Thyroid gland (tissue), 4 donors: Measurements from ENCODE around the gene BCLAF1. TPM values are rescaled to one million over a fixed set of nuclear protein-coding genes. Genes with fewer than 3 reads are reported as not detected.

ENCODE experiments used
- DNase-seq, 2 donors: peaks; one replicate each; pipeline ENCODE4 v3.0.0-alpha.2; 2019
- H3K27ac ChIP-seq, 3 donors: fragments of 200-600 bp; sonication (generic); 1 replicate in 2 of 3; 2 replicates in 1 of 3; pipeline ENCODE4 v1.5.1; 2016 to 2019; ENCODE audit warnings: mild to moderate bottlenecking in 1 of 3, moderate library complexity in 1 of 3
- H3K27me3 ChIP-seq: fragments of 200-600 bp; sonication (generic); one replicate; pipeline ENCODE4 v1.5.1; 2019
- H3K36me3 ChIP-seq, 2 donors: fragments of 200-600 bp; sonication (generic); one replicate each; pipeline ENCODE4 v1.5.1; 2016 to 2019
- H3K4me1 ChIP-seq, 2 donors: fragments of 200-600 bp; sonication (generic); one replicate each; pipeline ENCODE4 v1.5.1; 2017 to 2019
- H3K4me3 ChIP-seq, 3 donors: fragments of 200-600 bp; sonication (generic); replicated peaks in 1 of 3; 1 replicate in 2 of 3; 2 replicates in 1 of 3; pipeline ENCODE4 v1.5.1; 2016; ENCODE audit warnings: mild to moderate bottlenecking in 1 of 3
- H3K9me3 ChIP-seq: fragments of 200-600 bp; sonication (generic); one replicate; pipeline ENCODE4 v1.5.1; 2017
- CTCF ChIP-seq, 6 experiments: fragments of 200-600 bp in 3 of 6; fragments of 450-650 bp in 3 of 6; sonication (generic) in 3 of 6; IDR thresholded peaks; one replicate each; pipeline ENCODE4 v1.5.1; 2016 to 2019; ENCODE audit warnings: antibody characterized with exemption in 6 of 6, mild to moderate bottlenecking in 2 of 6, inconsistent platforms in 1 of 6, moderate library complexity in 1 of 6
- POLR2A ChIP-seq, 2 donors: fragments of 450-650 bp; IDR thresholded peaks; one replicate each; pipeline ENCODE4 v1.6.1; 2017; ENCODE audit warnings: antibody characterized with exemption in 2 of 2, mild to moderate bottlenecking in 2 of 2, moderate library complexity in 1 of 2
- WGBS, 2 donors: methylation state at CpG; one replicate each; pipeline ENCODE4 v1.1.5; 2017; 5-methylcytosine and 5-hydroxymethylcytosine counted together
- intact Hi-C: fragments of 100-400 bp; cut with DNase I; formaldehyde crosslinking; loops from one replicate; pipeline ENCODE4 v1.15.1; 2023
- total RNA-seq, 4 donors: library from RNA; depleted of rRNA; stranded (reverse); fragments of >200 nt; gene quantifications; one replicate each; pipeline ENCODE4 v1.2.3, GENCODE V29; 2016

The BCLAF1 gene
- total RNA-seq, 4 donors from 2014 or later: 149 to 209 (median 169) TPM

- no peaks in the 10 kb centered on the region for H3K9me3 ChIP-seq
- H3K27ac ChIP-seq: no peak overlapping the region
- 80 to 88% methylated on average over 12 of the region's 12 CpGs for WGBS, 2 donors
- H3K36me3 ChIP-seq: no peaks in the 10 kb centered on the region
- no peak for TF ChIP-seq POLR2A (IDR thresholded peaks at IDR 0.05)
- no peak for TF ChIP-seq CTCF (IDR thresholded peaks at IDR 0.05)
- H3K27me3 ChIP-seq: no peaks in the 10 kb centered on the region
- no peaks in the 10 kb centered on the region for H3K4me1 ChIP-seq
- intact Hi-C loops: no loop called here
- no peak overlapping the region for H3K4me3 ChIP-seq
- no peak for DNase-seq
These were observed 46.2 kb upstream of the BCLAF1 start for GRCh38 chr6:136335736-136336363.

- DNase-seq: no peak
- Histone ChIP-seq H3K4me1 (no peaks in the 10 kb centered on the region), H3K27me3 (no peaks in the 10 kb centered on the region), H3K4me3 (no peak overlapping the region), H3K27ac (no peak overlapping the region), H3K36me3 (no peaks in the 10 kb centered on the region), H3K9me3 (no peaks in the 10 kb centered on the region)
- TF ChIP-seq CTCF (IDR thresholded peaks at IDR 0.05) (no peak), POLR2A (IDR thresholded peaks at IDR 0.05) (no peak)
- 73 to 75% methylated on average over 3 to 4 of the region's 9 CpGs for WGBS, 2 donors
- intact Hi-C loops: no loop called here
These were observed 45.2 kb upstream of the BCLAF1 start for GRCh38 chr6:136334853-136335252.

- Histone ChIP-seq H3K4me3 (no peak overlapping the region), H3K4me1 (no peaks in the 10 kb centered on the region), H3K27me3 (no peaks in the 10 kb centered on the region), H3K9me3 (no peaks in the 10 kb centered on the region), H3K36me3 (no peaks in the 10 kb centered on the region), H3K27ac (no peak overlapping the region)
- intact Hi-C loops: no loop called here
- no peak for DNase-seq
- WGBS, 2 donors: 83 to 92% methylated on average over 3 to 12 of the region's 13 CpGs
- no peak for TF ChIP-seq CTCF (IDR thresholded peaks at IDR 0.05)
- no peak for TF ChIP-seq POLR2A (IDR thresholded peaks at IDR 0.05)
These were observed 44.8 kb upstream of the BCLAF1 start for GRCh38 chr6:136334465-136334846.

GRCh38 chr6:136333824-136334464 is 44.3 kb upstream of the BCLAF1 start:
- intact Hi-C loops: no loop called here
- H3K27me3 ChIP-seq: no peaks in the 10 kb centered on the region
- H3K27ac ChIP-seq: no peak overlapping the region
- TF ChIP-seq POLR2A (IDR thresholded peaks at IDR 0.05) (no peak), CTCF (IDR thresholded peaks at IDR 0.05) (no peak)
- H3K36me3 ChIP-seq: no peaks in the 10 kb centered on the region
- WGBS, 2 donors: 91 to 94% methylated on average over 11 of the region's 11 CpGs
- H3K4me1 ChIP-seq: no peaks in the 10 kb centered on the region
- no peaks in the 10 kb centered on the region for H3K9me3 ChIP-seq
- no peak for DNase-seq
- H3K4me3 ChIP-seq: no peak overlapping the region

GRCh38 chr6:136331461-136331860 is 41.8 kb upstream of the BCLAF1 start:
- Histone ChIP-seq H3K36me3 (no peaks in the 10 kb centered on the region), H3K27ac (no peak overlapping the region), H3K4me3 (no peak overlapping the region), H3K4me1 (peaks cover 0 to under 1% of the 10 kb centered on the region in 2 donors), H3K9me3 (no peaks in the 10 kb centered on the region), H3K27me3 (no peaks in the 10 kb centered on the region)
- intact Hi-C loops: no loop called here
- 71 to 73% methylated on average over 1 of the region's 1 CpG for WGBS, 2 donors
- no peak for DNase-seq
- TF ChIP-seq CTCF (IDR thresholded peaks at IDR 0.05): no peak
- TF ChIP-seq POLR2A (IDR thresholded peaks at IDR 0.05): no peak
